ENCODE measurements around the gene LRP5.
"Not testable (repeated sequence)": the region's sequence is repeated elsewhere in the genome, so short reads cannot be mapped to it uniquely, and the experiment has no call there.

LRP5 gene

GRCh38 chr11:68399916-68400315 lies 87.5 kb downstream of the LRP5 start:
- Histone ChIP-seq H4K91ac (ENCODE audit: low read length) (no peak overlapping the region), H3K9ac (ENCODE audit: low read length) (peak overlapping the region; percentile 30), H3K23ac (ENCODE audit: low read length in 2 of 2) (no peak overlapping the region), H3K36me3 (ENCODE audit: control insufficient read depth in 1 of 2, insufficient read depth in 2 of 2, low read depth in 1 of 2, low read length in 2 of 2) (peaks cover 21 to 52% of the 10 kb centered on the region in 2 experiments), H3K4me3 (ENCODE audit: insufficient read depth in 1 of 2, low read depth in 1 of 2, low read length in 2 of 2) (peak overlapping the region in 1 of 2 experiments; percentile 34), H3K4me1 (ENCODE audit: control insufficient read depth, insufficient read depth, low read depth, low read length) (peaks cover 5% of the 10 kb centered on the region), H2AK5ac (ENCODE audit: low read length, severe bottlenecking) (no peak overlapping the region), H3K27ac (ENCODE audit: low read length, poor library complexity, severe bottlenecking) (no peak overlapping the region), H2BK15ac (ENCODE audit: low read depth, poor library complexity, severe bottlenecking) (no peak overlapping the region), H2BK120ac (ENCODE audit: low read depth, low read length) (no peak overlapping the region), H3K14ac (ENCODE audit: low read length in 2 of 2) (no peak overlapping the region), H2BK5ac (ENCODE audit: low read depth, low read length, poor library complexity, severe bottlenecking) (no peak overlapping the region), H4K8ac (ENCODE audit: low read length) (no peak overlapping the region), H2BK12ac (ENCODE audit: low read length in 2 of 2) (no peak overlapping the region), H3K79me1 (replicated peaks; ENCODE audit: low read length, poor library complexity, severe bottlenecking) (peaks cover 25% of the 10 kb centered on the region), H3K18ac (ENCODE audit: low read depth in 1 of 2, low read length in 2 of 2) (no peak overlapping the region), H3K9me3 (ENCODE audit: control insufficient read depth, low read length) (no peaks in the 10 kb centered on the region), H3K4ac (ENCODE audit: low read depth in 1 of 2, low read length in 2 of 2) (no peak overlapping the region), H3K4me2 (ENCODE audit: low read length, poor library complexity, severe bottlenecking) (no peak overlapping the region), H2AFZ (ENCODE audit: low read depth, low read length) (no peak overlapping the region), H3K27me3 (ENCODE audit: control insufficient read depth in 1 of 2, insufficient read depth in 1 of 2, low read length in 2 of 2) (no peaks in the 10 kb centered on the region)
- DNase-seq: no peak
- 95% methylated on average over 12 of the region's 13 CpGs for WGBS

- 98% methylated on average over 5 of the region's 7 CpGs for WGBS
- not testable (repeated sequence) for H3K9ac ChIP-seq (ENCODE audit: low read length)
Measured at GRCh38 chr11:68400584-68400983, 88.2 kb downstream of the LRP5 start.

GRCh38 chr11:68401856-68402255 lies 89.5 kb downstream of the LRP5 start:
- Histone ChIP-seq H2AK5ac (ENCODE audit: low read length, severe bottlenecking) (no peak overlapping the region), H2BK15ac (ENCODE audit: low read depth, poor library complexity, severe bottlenecking) (no peak overlapping the region), H3K4me3 (ENCODE audit: insufficient read depth in 1 of 2, low read depth in 1 of 2, low read length in 2 of 2) (no peak overlapping the region), H3K36me3 (ENCODE audit: control insufficient read depth in 1 of 2, insufficient read depth in 2 of 2, low read depth in 1 of 2, low read length in 2 of 2) (peaks cover 31 to 51% of the 10 kb centered on the region in 2 experiments), H3K18ac (ENCODE audit: low read depth in 1 of 2, low read length in 2 of 2) (no peak overlapping the region), H2BK120ac (ENCODE audit: low read depth, low read length) (no peak overlapping the region), H3K27me3 (ENCODE audit: control insufficient read depth in 1 of 2, insufficient read depth in 1 of 2, low read length in 2 of 2) (no peaks in the 10 kb centered on the region), H3K9ac (ENCODE audit: low read length) (no peak overlapping the region), H3K4ac (ENCODE audit: low read depth in 1 of 2, low read length in 2 of 2) (no peak overlapping the region), H3K9me3 (ENCODE audit: control insufficient read depth, low read length) (no peaks in the 10 kb centered on the region), H3K79me1 (replicated peaks; ENCODE audit: low read length, poor library complexity, severe bottlenecking) (peaks cover 23% of the 10 kb centered on the region), H3K23ac (ENCODE audit: low read length in 2 of 2) (no peak overlapping the region), H3K27ac (ENCODE audit: low read length, poor library complexity, severe bottlenecking) (no peak overlapping the region), H3K14ac (ENCODE audit: low read length in 2 of 2) (no peak overlapping the region), H2BK12ac (ENCODE audit: low read length in 2 of 2) (no peak overlapping the region), H4K91ac (ENCODE audit: low read length) (no peak overlapping the region), H2AFZ (ENCODE audit: low read depth, low read length) (no peak overlapping the region), H3K4me1 (ENCODE audit: control insufficient read depth, insufficient read depth, low read depth, low read length) (peaks cover 7% of the 10 kb centered on the region), H3K4me2 (ENCODE audit: low read length, poor library complexity, severe bottlenecking) (no peak overlapping the region), H4K8ac (ENCODE audit: low read length) (peak overlapping the region; percentile 7), H2BK5ac (ENCODE audit: low read depth, low read length, poor library complexity, severe bottlenecking) (no peak overlapping the region)
- DNase-seq: no peak
- 84% methylated on average over 7 of the region's 7 CpGs for WGBS

More at GRCh38 chr11:68400584-68400983, 88.2 kb downstream of the LRP5 start:
- not testable (repeated sequence) for H2BK15ac ChIP-seq (ENCODE audit: low read depth, poor library complexity, severe bottlenecking); H3K27ac ChIP-seq (ENCODE audit: low read length, poor library complexity, severe bottlenecking); H2AK5ac ChIP-seq (ENCODE audit: low read length, severe bottlenecking); H3K23ac ChIP-seq (ENCODE audit: low read length in 2 of 2); H3K4ac ChIP-seq (ENCODE audit: low read depth in 1 of 2, low read length in 2 of 2); H3K14ac ChIP-seq (ENCODE audit: low read length in 2 of 2); H2BK12ac ChIP-seq (ENCODE audit: low read length in 2 of 2); H3K4me1 ChIP-seq (ENCODE audit: control insufficient read depth, insufficient read depth, low read depth, low read length); H3K27me3 ChIP-seq (ENCODE audit: control insufficient read depth in 1 of 2, insufficient read depth in 1 of 2, low read length in 2 of 2); H3K4me2 ChIP-seq (ENCODE audit: low read length, poor library complexity, severe bottlenecking); H2AFZ ChIP-seq (ENCODE audit: low read depth, low read length); H3K18ac ChIP-seq (ENCODE audit: low read depth in 1 of 2, low read length in 2 of 2); H4K91ac ChIP-seq (ENCODE audit: low read length); H3K9me3 ChIP-seq (ENCODE audit: control insufficient read depth, low read length); H2BK120ac ChIP-seq (ENCODE audit: low read depth, low read length); DNase-seq; H4K8ac ChIP-seq (ENCODE audit: low read length); H3K4me3 ChIP-seq (ENCODE audit: insufficient read depth in 1 of 2, low read depth in 1 of 2, low read length in 2 of 2); H2BK5ac ChIP-seq (ENCODE audit: low read depth, low read length, poor library complexity, severe bottlenecking)
- H3K79me1 ChIP-seq (replicated peaks; ENCODE audit: low read length, poor library complexity, severe bottlenecking): peaks cover 21% of the 10 kb centered on the region
- peaks cover 21 to 49% of the 10 kb centered on the region in 2 experiments for H3K36me3 ChIP-seq (ENCODE audit: control insufficient read depth in 1 of 2, insufficient read depth in 2 of 2, low read depth in 1 of 2, low read length in 2 of 2)

DNA sequence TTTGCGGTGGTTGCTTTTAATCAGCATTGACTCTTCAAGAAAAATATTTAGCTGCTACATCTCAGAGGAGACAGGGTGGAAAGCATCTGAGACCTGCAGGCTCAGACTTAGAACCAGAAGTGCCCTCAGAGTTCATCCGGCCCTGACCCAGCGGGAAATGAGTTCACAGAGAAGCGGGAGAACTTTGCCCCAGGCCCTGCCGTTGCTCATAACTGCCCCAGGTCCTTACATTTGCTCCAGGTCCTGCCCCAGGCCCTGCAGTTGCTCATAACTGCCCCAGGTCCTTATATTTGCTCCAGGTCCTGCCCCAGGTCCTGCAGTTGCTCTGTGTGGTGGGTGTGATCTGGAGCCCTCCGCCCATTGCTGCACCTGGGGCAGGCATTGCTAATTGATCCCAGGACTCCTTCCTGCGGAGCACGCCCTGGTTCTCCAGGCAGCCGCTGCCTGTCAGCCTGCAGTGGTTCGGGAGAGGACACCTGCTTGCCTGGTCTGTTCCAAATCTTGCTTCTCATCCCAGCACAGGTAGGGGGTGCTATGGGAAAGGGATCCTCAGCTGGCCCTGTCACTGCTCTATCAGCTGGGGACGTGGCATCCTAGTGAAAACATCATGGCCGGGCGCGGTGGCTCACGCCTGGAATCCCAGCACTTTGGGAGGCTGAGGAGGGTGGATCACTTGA lies 90.1 kb downstream of the LRP5 start:
- no peak overlapping the region for H3K4ac ChIP-seq (ENCODE audit: low read depth in 1 of 2, low read length in 2 of 2)
- H3K14ac ChIP-seq (ENCODE audit: low read length in 2 of 2): no peak overlapping the region
- H3K36me3 ChIP-seq (ENCODE audit: control insufficient read depth in 1 of 2, insufficient read depth in 2 of 2, low read depth in 1 of 2, low read length in 2 of 2): peaks cover 32 to 46% of the 10 kb centered on the region in 2 experiments
- no peak overlapping the region for H4K91ac ChIP-seq (ENCODE audit: low read length)
- peaks cover 17% of the 10 kb centered on the region for H3K79me1 ChIP-seq (replicated peaks; ENCODE audit: low read length, poor library complexity, severe bottlenecking)
- no peak overlapping the region for H3K23ac ChIP-seq (ENCODE audit: low read length in 2 of 2)
- H3K27me3 ChIP-seq (ENCODE audit: control insufficient read depth in 1 of 2, insufficient read depth in 1 of 2, low read length in 2 of 2): no peaks in the 10 kb centered on the region
- no peak overlapping the region for H2AFZ ChIP-seq (ENCODE audit: low read depth, low read length)
- H2AK5ac ChIP-seq (ENCODE audit: low read length, severe bottlenecking): no peak overlapping the region
- no peak overlapping the region for H4K8ac ChIP-seq (ENCODE audit: low read length)
- no peak overlapping the region for H3K18ac ChIP-seq (ENCODE audit: low read depth in 1 of 2, low read length in 2 of 2)
- no peak overlapping the region for H2BK15ac ChIP-seq (ENCODE audit: low read depth, poor library complexity, severe bottlenecking)
- H2BK120ac ChIP-seq (ENCODE audit: low read depth, low read length): no peak overlapping the region
- H3K4me2 ChIP-seq (ENCODE audit: low read length, poor library complexity, severe bottlenecking): no peak overlapping the region
- H2BK12ac ChIP-seq (ENCODE audit: low read length in 2 of 2): no peak overlapping the region
- H3K4me3 ChIP-seq (ENCODE audit: insufficient read depth in 1 of 2, low read depth in 1 of 2, low read length in 2 of 2): no peak overlapping the region
- H2BK5ac ChIP-seq (ENCODE audit: low read depth, low read length, poor library complexity, severe bottlenecking): no peak overlapping the region
- WGBS: 90% methylated on average over 15 of the region's 15 CpGs
- DNase-seq: no peak
- no peak overlapping the region for H3K9ac ChIP-seq (ENCODE audit: low read length)
- peaks cover 7% of the 10 kb centered on the region for H3K4me1 ChIP-seq (ENCODE audit: control insufficient read depth, insufficient read depth, low read depth, low read length)
- no peak overlapping the region for H3K27ac ChIP-seq (ENCODE audit: low read length, poor library complexity, severe bottlenecking)
- no peaks in the 10 kb centered on the region for H3K9me3 ChIP-seq (ENCODE audit: control insufficient read depth, low read length)
